ENCODE measurements around the gene LHX5.
A peak's percentile ranks its signal among the peaks of the same experiment; 100 is the strongest.

The LHX5 gene

DNA sequence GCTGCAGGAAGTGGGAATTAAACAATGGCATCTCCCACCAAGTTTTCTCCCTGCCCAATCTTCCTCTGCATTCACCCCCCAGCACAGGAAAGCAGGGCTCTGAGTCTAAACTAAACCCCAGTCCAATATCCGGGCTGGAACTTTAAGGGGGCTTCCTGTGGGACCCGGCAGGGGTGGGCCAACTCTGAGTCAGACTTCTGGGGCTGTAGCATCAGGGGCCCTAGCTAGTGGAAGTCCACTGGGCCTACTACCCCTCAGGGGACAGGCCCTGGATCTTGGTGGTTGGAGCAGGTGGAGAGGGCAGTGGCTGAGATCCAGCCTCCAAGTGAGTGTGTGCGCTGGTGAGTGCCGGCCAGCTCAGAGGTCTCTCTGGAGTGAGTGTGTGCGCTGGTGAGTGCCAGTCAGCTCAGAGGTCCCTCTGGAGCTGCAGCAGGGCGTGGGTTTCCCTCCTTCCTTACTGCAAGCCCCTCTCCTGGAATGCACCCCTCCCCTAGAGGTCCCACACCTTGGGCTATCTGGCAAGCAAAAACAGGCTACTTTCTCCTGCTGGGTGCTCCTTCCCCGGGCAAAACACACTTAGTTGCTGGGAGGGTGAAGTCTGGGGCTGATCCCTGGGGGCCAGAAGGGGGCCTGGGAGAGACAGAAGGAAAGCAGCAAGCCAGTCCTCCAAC, 5.6 kb upstream of the LHX5 start:
- no peak for DNase-seq

- DNase-seq, result peak in 2 of 3 experiments; percentile 73 to 91
Observed at GRCh38 chr12:113476176-113476986, 4.7 kb upstream of the LHX5 start.

DNA sequence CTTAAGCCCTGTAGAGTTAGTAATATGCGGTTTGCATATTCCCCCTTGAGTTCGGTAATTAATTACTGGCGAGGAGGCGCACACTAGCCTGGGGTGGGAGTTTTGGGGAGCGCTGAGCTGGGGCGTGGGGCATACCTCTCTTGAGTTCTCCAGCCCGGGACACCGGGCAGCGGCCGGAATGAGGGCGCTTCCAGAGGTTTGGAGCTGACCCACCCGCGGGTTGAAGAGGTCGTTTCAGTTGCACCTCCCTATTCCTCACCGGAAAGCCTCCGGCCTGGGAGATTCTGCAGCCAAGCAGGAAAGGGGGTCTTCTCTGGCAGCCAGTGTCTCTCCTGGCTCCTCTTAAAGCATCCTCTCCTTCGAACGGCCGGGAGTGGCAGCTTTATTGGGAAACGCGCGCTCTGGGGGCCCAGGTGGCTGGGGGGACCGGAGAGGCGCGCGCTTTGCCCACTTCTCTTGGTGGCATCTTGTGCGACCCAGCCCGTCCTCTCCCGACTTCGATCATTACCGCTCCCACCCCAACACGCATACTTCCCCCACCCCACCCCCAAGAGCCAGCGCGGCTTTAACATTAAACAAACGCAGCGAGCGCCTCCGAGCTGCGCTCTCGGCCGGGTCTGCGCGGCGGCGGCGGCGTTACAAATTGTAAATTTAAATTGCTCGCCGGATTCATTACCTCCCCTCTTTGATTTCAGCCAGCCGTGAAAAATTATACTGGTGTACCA, 3.9 kb upstream of the LHX5 start:
- no peak for DNase-seq

GRCh38 chr12:113474635-113475436, 3.2 kb upstream of the LHX5 start:
- peak in 1 of 3 experiments; percentile 32 for DNase-seq

DNA sequence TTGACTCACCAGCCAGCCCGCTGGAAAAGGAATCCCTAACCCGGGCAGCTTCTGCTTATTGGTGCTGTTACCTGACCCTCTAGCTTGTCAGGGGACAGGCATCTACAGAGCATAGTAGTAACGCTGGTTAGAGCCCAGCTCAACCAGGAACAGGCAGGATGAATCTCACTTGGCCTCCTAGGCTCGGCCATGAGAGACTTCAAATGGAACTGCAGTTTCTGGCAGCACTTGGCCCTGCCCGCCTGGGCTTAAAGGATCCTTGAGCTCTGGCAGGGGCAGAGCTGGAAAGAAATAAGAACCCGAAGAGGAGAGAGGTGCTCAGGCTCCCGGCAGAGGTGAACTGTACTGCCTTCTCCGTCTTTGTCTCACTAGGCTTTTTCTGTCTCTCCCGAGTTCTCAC, 2.3 kb upstream of the LHX5 start:
- no peak for DNase-seq

GRCh38 chr12:113473400-113473799, 1.7 kb upstream of the LHX5 start:
- no peak for DNase-seq

DNA sequence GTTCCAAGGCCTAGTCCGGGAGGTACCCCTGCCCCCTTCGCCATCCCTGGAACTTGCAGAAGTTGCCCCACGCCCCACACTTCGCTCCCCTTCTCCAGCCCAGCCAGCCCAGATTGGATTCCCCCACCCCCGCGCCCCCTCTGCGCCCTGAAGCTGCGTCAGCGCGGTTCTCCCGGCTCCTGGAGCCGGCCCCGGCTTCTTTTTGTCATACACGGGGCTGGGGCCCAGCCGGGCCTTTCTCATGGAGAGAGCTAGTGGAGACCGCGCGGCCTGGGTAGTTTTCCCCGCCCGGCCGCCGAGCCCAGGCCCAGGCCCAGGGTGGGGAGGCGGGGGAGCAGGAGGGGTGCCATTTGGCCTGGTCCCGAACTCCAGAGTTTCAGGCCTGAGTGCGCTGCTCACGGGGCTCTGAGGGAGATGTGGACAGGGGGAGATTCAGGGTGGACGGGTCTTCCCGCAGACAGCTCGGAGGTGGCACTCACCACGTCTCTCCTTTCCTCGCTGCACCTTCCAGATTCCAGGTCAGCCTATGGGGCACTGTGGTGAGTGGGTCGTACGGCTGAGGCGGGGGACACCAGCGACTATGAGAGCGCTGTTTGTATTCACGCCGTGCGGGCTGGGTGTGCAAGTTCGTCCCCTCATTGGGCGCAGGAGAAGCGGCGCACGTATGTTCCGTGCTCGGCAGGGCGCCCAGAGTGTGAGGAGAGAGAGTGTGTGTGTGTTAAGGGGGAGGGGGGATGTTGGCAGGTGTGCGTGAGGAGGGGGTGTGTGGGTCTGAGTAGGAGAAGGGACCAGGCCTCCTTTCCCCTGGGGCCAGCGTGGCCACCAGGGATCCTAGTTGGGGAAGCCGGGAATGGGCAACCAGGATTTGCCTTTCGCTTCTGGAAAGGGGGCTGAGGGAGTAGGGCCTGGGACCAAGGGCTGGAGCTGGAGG, 785 bp upstream of the LHX5 start:
- DNase-seq, result peak in 2 of 3 experiments; percentile 55 to 61

DNA sequence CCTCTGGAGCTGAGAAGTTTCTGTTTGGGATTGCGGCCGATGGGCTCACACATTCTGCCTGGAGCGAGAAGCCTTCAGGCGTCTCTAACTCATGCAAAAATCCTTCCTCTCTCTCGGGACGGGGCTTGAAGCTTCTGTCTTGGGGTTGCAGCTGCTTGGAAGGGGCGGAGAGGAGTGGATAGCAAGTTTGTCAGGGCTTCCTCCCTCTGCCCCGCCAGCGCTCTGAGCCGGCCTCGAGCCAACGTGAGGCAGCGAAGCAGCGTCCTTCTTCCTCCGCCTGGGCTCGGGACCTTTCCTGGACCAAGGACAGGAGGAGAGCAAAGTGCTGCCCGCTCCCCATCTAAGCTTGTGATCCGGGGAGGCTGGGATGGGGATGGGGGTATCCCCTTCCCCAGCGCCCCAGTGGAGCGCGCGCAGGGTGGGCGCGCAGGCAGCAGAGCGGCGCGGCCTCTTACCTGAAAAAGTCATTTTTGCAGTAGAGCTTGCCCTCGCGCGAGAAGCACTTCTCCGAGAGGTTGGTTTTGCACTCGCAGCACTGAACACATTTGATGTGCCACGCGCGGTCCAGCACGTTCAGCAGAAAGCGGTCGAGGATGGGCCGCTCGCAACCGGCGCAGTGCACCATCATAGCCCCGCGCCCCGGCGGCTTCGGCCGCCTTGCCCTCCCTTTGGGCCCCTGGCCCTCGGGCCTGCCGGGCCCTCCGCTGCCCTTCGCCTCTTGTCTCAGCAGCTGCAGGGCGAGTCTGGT, 626 bp downstream of the LHX5 start:
- DNase-seq, result no peak

- no peak for DNase-seq
Observed at GRCh38 chr12:113469949-113470743, 1.5 kb downstream of the LHX5 start.

GRCh38 chr12:113469224-113469948, 2.3 kb downstream of the LHX5 start:
- DNase-seq, result no peak

GRCh38 chr12:113468365-113469223, 3.1 kb downstream of the LHX5 start:
- no peak for DNase-seq

DNA sequence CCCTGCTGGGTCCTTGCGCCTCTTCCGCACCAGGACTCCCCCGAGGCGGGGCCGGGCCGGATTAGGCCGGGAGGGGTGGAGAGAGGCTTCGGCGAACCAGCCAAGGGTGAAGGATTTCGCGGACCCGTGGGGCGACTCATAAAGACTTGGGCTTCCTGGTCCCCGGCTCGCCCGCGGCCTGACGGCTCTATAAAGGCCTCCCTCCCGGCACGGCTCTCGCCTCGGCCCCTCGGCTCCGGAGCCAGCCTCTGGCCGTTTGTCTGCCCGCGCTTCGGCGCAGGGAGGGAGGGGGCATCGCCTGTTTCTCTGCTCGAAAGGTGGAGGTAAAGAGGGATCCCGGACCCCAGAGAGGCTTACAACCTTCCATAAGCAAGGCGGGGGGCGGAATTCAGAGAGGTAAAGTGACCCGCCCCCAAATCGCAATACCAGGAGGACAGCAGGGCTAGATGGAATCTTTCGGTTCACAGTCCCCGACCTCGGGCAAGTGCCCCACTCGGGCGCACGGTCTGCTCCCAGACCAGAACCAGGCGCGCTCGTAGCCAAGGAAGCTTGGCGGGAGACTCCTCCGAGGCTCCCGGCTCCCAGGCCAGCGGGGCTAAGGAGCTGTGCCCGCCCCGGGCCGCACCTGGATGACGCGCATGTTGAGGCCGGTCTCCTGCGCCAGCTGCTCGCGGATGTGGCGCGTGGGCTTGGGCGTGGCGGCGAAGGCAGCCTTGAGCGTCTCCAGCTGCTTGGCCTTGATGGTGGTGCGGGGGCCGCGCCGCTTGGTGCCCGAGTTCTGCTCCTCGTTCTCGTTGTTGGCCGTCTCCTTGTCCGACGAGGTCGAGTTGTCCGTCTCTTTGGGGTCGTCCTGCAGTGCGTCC, 3.9 kb downstream of the LHX5 start:
- DNase-seq, result peak in 2 of 3 experiments; percentile 58 to 60

GRCh38 chr12:113467142-113467501, 4.5 kb downstream of the LHX5 start:
- peak in 1 of 3 experiments; percentile 53 for DNase-seq

DNA sequence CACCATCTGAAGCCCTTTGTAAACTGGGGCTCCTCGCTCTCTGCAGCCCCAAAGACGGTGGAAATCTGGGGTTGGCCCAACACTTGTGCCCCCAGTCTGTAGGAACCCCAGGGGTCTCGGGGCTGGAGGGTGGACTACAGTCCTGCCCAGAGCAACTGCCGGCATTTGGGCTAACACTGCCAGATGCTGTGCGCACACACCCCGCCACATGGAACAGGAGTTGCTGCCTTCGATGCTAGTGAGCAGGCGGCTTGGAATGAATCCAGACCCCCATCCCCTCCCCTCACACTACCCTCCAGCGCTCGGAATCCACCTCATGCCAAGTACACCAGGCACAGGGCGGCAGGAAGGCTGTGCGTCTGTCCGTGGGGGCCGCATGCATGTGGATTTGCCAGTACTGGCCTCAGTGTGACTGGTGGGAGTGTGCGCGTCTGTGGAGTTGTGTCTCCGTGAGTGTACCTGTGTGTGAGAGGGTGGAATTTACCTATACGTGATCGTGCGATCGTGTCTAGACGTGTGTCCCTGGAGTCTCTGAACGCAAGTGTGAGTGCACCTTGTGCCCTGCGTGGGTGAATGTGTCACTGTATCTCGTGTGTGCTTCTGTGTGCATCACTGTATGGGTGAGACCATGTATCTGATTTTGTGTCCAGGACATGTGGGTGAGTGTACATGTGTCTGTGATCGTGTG, 5.1 kb downstream of the LHX5 start:
- no peak for DNase-seq

- no peak for DNase-seq
Observed at GRCh38 chr12:113465808-113466453, 5.7 kb downstream of the LHX5 start.
